ENCODE results near the gene PLEK2.

The PLEK2 gene

GRCh38 chr14:67440513-67440912, 28.5 kb upstream of the PLEK2 start:
- Histone ChIP-seq H3K9ac (ENCODE audit: low read depth, low read length) (no peak overlapping the region), H3K9me3 (ENCODE audit: control insufficient read depth, insufficient read depth, low read length) (no peaks in the 10 kb centered on the region), H3K36me3 (ENCODE audit: insufficient read depth, low read length) (no peaks in the 10 kb centered on the region), H3K4me1 (ENCODE audit: insufficient read depth, low read length) (peaks cover 20% of the 10 kb centered on the region)

- no peaks in the 10 kb centered on the region for H3K9me3 ChIP-seq (ENCODE audit: control insufficient read depth, insufficient read depth, low read length)
- no peak overlapping the region for H3K9ac ChIP-seq (ENCODE audit: low read depth, low read length)
- H3K4me1 ChIP-seq (ENCODE audit: insufficient read depth, low read length): peaks cover 11% of the 10 kb centered on the region
- no peaks in the 10 kb centered on the region for H3K36me3 ChIP-seq (ENCODE audit: insufficient read depth, low read length)
Measured at GRCh38 chr14:67438969-67439368, 27.0 kb upstream of the PLEK2 start.

GRCh38 chr14:67436006-67436866, 24.3 kb upstream of the PLEK2 start:
- no peaks in the 10 kb centered on the region for H3K9me3 ChIP-seq (ENCODE audit: control insufficient read depth, insufficient read depth, low read length)
- no peaks in the 10 kb centered on the region for H3K36me3 ChIP-seq (ENCODE audit: insufficient read depth, low read length)
- H3K4me1 ChIP-seq (ENCODE audit: insufficient read depth, low read length): 0 out of 2 replicates have a peak, but pooled peaks cover 4% of the 10 kb centered on the region
- H3K9ac ChIP-seq (ENCODE audit: low read depth, low read length): no peak overlapping the region

- no peaks in the 10 kb centered on the region for H3K36me3 ChIP-seq (ENCODE audit: insufficient read depth, low read length)
- no peaks in the 10 kb centered on the region for H3K9me3 ChIP-seq (ENCODE audit: control insufficient read depth, insufficient read depth, low read length)
- no peak overlapping the region for H3K9ac ChIP-seq (ENCODE audit: low read depth, low read length)
- 0 out of 2 replicates have a peak, but pooled peaks cover 4% of the 10 kb centered on the region for H3K4me1 ChIP-seq (ENCODE audit: insufficient read depth, low read length)
Measured at GRCh38 chr14:67435603-67436002, 23.6 kb upstream of the PLEK2 start.

GRCh38 chr14:67432050-67432564, 20.1 kb upstream of the PLEK2 start:
- Histone ChIP-seq H3K9ac (ENCODE audit: low read depth, low read length) (no peak overlapping the region), H3K9me3 (ENCODE audit: control insufficient read depth, insufficient read depth, low read length) (no peaks in the 10 kb centered on the region), H3K36me3 (ENCODE audit: insufficient read depth, low read length) (no peaks in the 10 kb centered on the region), H3K4me1 (ENCODE audit: insufficient read depth, low read length) (peaks cover 4% of the 10 kb centered on the region; the same call in 1 of the 2 replicates)

GRCh38 chr14:67429510-67430205, 17.7 kb upstream of the PLEK2 start:
- no peaks in the 10 kb centered on the region for H3K36me3 ChIP-seq (ENCODE audit: insufficient read depth, low read length)
- H3K9me3 ChIP-seq (ENCODE audit: control insufficient read depth, insufficient read depth, low read length): no peaks in the 10 kb centered on the region
- no peak overlapping the region for H3K9ac ChIP-seq (ENCODE audit: low read depth, low read length)
- peaks cover 4% of the 10 kb centered on the region; the same call in 1 of the 2 replicates for H3K4me1 ChIP-seq (ENCODE audit: insufficient read depth, low read length)

GRCh38 chr14:67428501-67429031, 16.6 kb upstream of the PLEK2 start:
- Histone ChIP-seq H3K36me3 (ENCODE audit: insufficient read depth, low read length) (no peaks in the 10 kb centered on the region), H3K9me3 (ENCODE audit: control insufficient read depth, insufficient read depth, low read length) (no peaks in the 10 kb centered on the region), H3K9ac (ENCODE audit: low read depth, low read length) (no peak overlapping the region), H3K4me1 (ENCODE audit: insufficient read depth, low read length) (peaks cover 4% of the 10 kb centered on the region; the same call in 1 of the 2 replicates)

GRCh38 chr14:67426983-67427606, 15.1 kb upstream of the PLEK2 start:
- H3K9ac ChIP-seq (ENCODE audit: low read depth, low read length): no peak overlapping the region
- no peaks in the 10 kb centered on the region for H3K36me3 ChIP-seq (ENCODE audit: insufficient read depth, low read length)
- no peaks in the 10 kb centered on the region for H3K9me3 ChIP-seq (ENCODE audit: control insufficient read depth, insufficient read depth, low read length)
- H3K4me1 ChIP-seq (ENCODE audit: insufficient read depth, low read length): peaks cover 3% of the 10 kb centered on the region; the same call in 1 of the 2 replicates

GRCh38 chr14:67426161-67426560, 14.2 kb upstream of the PLEK2 start:
- Histone ChIP-seq H3K4me1 (ENCODE audit: insufficient read depth, low read length) (no peaks in the 10 kb centered on the region; the same call in 1 of the 2 replicates), H3K36me3 (ENCODE audit: insufficient read depth, low read length) (no peaks in the 10 kb centered on the region), H3K9ac (ENCODE audit: low read depth, low read length) (no peak overlapping the region), H3K9me3 (ENCODE audit: control insufficient read depth, insufficient read depth, low read length) (no peaks in the 10 kb centered on the region)

GRCh38 chr14:67425608-67426007, 13.6 kb upstream of the PLEK2 start:
- H3K36me3 ChIP-seq (ENCODE audit: insufficient read depth, low read length): no peaks in the 10 kb centered on the region
- no peaks in the 10 kb centered on the region; the same call in 1 of the 2 replicates for H3K4me1 ChIP-seq (ENCODE audit: insufficient read depth, low read length)
- H3K9me3 ChIP-seq (ENCODE audit: control insufficient read depth, insufficient read depth, low read length): no peaks in the 10 kb centered on the region
- H3K9ac ChIP-seq (ENCODE audit: low read depth, low read length): no peak overlapping the region

GRCh38 chr14:67424539-67424938, 12.6 kb upstream of the PLEK2 start:
- H3K4me1 ChIP-seq (ENCODE audit: insufficient read depth, low read length): no peaks in the 10 kb centered on the region; the same call in 1 of the 2 replicates
- H3K9ac ChIP-seq (ENCODE audit: low read depth, low read length): no peak overlapping the region
- H3K9me3 ChIP-seq (ENCODE audit: control insufficient read depth, insufficient read depth, low read length): no peaks in the 10 kb centered on the region
- no peaks in the 10 kb centered on the region for H3K36me3 ChIP-seq (ENCODE audit: insufficient read depth, low read length)

- H3K9ac ChIP-seq (ENCODE audit: low read depth, low read length): no peak overlapping the region
- peaks cover 8% of the 10 kb centered on the region; the same call in 1 of the 2 replicates for H3K4me1 ChIP-seq (ENCODE audit: insufficient read depth, low read length)
- H3K36me3 ChIP-seq (ENCODE audit: insufficient read depth, low read length): no peaks in the 10 kb centered on the region
- no peaks in the 10 kb centered on the region for H3K9me3 ChIP-seq (ENCODE audit: control insufficient read depth, insufficient read depth, low read length)
Measured at GRCh38 chr14:67423424-67423823, 11.5 kb upstream of the PLEK2 start.

- H3K36me3 ChIP-seq (ENCODE audit: insufficient read depth, low read length): no peaks in the 10 kb centered on the region
- H3K9ac ChIP-seq (ENCODE audit: low read depth, low read length): no peak overlapping the region
- H3K4me1 ChIP-seq (ENCODE audit: insufficient read depth, low read length): peaks cover 12% of the 10 kb centered on the region; the same call in 1 of the 2 replicates
- no peaks in the 10 kb centered on the region for H3K9me3 ChIP-seq (ENCODE audit: control insufficient read depth, insufficient read depth, low read length)
Measured at GRCh38 chr14:67421356-67422224, 9.6 kb upstream of the PLEK2 start.
